ENCODE data around the gene CBLC.
A peak's percentile ranks its signal among the peaks of the same experiment; 100 is the strongest.

CBLC gene

DNA sequence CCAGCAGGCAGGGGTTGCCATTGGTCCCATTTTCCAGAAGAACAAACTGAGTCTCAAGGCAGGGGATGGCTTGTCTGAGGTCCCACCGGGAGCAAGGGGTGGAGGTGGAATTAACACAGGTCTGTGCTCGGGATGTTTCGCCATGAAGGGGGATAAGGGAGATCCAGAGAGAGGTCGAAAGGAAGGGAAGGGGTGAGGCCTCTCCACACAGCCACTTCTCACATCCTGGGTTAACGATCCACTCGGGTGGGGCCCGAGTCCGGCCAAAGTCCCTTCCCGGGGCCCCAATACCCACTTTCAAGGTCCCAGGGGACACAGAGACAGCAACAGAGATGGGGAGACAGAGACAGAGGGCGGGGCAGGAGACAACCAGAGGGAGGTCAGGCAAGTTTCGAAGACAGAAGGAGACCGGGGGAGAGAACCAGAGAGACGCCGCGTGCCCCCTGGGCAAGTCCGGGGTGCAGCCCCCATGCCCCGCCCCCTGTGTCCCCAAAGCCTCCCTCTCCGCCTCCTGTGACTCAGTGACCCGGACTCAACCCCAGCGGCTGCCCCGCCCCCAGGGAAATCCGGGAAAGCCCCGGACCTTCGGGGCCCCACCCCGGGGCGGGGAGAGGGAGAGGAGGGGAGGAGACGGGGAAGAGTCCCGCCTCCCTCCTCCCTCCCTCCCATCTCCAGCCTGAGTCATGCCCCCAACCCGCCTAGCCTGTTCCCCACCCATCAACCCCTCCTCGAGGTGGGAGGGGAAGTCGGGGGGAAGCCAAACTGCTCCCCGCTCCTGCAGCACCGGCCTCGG lies 30.5 kb upstream of the CBLC start:
- peak; percentile 86 to 89 for DNase-seq

- DNase-seq, result peak; percentile 84 to 89
Observed at GRCh38 chr19:44747739-44748425, 29.8 kb upstream of the CBLC start.

DNA sequence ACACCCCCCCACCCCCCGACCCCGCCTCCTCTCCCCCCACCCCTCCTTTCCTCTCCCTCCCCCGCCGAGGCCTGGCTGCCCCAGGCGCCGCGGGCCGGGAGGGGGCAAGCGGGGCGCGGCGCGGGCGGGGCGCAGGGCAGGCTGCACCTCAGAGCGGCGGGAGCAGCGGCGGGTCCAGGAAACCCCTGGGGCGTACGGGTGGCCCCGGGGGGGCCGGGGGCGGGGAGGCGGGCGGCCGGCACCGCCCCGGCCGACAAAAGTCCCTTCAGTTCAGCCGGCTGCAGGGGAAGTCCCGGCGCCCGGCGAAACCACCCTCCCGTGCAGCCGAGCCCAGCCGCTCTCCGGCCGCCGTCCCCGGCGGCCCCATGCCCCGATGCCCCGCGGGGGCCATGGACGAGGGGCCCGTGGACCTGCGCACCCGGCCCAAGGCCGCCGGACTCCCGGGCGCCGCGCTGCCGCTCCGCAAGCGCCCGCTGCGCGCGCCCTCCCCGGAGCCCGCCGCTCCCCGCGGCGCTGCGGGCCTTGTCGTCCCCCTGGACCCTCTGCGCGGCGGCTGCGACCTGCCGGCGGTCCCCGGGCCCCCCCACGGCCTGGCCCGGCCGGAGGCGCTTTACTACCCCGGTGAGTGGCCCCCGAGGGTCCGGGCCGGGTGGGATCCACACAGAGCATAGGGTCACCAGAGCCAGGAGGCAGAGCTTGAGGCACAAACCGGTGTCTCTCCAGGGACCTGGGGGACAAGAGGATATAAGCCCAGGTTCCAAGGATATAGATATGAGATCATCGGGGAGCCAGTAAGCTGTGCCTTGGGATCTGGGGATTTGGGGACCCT lies 29.1 kb upstream of the CBLC start, which contains the start of gene BCL3:
TSS of gene BCL3 (plus strand) at position 283 of the 829 bp plus-strand sequence. CDS start at position 366, 83 bp downstream.
- DNase-seq, result peak; percentile 81 to 84

DNA sequence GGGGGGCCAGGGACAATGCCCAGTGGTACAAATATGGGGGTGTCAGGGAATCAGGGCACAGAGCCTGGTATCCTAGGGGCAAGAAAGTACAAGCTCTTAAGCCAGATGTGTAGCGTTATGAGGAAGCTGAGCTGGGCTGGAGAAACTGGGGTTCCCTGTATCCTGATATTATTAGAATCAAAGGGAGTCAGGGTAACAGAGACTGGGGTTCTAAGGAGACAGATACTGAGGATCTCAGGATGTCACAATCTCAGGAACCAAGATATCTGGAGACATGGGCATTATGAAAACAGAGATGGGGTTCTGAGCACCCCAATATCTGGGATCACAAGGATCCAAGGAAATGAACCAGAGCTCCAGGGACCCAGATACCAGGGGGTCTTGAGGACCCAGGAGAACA lies 28.4 kb upstream of the CBLC start:
- no peak for DNase-seq

DNA sequence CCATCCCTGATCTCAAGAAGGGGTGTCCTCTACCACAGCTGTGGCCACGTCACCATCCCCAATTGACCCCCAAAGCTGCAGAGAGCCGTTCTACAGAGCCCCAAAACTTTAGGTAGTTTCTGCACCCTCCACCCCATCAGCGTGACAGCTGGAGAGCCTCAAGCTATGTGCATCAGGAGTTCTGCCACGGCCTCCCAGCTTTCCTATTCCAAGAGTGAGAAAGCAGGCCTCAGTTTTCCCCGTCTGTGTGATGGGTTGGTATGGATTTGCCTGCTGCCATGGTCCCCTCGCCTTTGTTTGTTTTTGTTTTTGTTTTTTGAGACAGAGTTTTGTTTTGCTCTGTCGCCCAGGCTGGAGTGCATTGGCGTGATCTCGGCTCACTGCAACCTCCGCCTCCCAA lies 27.7 kb upstream of the CBLC start:
- no peak for DNase-seq

DNA sequence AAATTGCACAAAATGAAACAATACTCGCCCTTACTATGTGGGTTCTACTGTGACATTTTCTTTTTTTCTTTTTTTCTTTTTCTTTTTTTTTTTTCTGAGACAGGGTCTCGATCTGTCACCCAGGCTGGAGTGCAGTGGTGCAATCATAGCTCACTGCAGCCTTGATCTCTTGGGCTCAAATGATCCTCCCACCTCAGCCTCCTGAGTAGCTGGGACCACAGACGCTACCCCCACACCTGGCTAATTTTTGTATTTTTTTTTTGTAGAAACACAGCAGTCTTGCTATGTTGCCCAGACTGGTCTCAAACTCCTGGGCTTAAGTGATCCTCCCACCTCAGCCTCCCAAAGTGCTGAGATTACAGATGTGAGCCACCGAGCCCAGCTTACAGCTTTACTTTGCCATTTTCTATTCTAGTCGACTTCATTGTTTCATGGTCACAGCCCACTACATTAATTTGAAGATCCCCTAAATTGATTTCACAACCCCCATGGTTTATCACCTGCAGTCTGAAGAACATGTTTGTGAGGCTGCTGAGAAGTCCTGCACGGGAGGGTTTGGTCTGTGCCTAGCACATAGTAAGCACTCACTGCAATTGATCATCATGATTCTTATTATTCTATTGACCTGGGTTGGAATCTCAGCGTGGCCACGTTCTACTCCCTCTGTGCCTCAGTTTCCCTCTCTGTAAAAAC lies 25.4 kb upstream of the CBLC start:
- no peak for DNase-seq

DNA sequence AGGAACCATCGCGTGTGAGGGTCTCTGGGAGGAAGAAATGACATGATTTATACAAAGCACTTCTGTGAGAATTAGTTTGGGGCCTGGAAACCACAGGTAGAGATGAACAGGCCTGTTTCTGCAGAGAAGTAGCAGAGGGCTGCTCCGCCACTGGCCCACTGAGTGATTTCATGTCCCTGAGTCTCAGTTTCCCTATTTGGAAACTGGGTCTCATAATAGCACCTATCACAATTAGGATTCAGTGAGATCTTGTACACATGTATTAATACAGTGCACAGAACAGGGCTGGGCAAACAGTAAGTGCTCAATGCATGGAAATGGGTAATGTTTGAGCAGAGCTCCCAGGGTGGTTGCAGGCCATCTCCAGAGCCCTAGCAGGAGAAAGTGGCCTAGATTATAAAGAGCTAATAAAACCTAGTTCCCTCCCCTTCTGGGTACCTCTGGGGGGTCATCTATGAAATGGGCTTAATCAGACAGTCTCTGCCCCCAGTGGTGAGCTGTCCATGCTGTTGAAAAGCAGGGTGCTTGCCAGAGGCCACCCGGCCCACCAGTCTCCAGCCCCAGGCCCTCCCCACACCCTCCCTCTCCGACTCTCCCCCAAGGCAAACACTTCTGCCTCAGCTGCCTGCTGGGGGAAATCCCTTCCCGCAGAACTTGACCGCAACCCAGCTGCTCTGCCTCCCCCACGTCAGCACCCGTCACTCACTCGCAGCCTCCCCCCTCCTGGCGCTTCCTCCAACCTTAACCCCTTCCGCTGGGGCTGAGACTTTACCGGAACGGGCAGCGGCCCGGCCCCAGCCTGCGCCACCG lies 24.7 kb upstream of the CBLC start:
- DNase-seq, result peak; percentile 82 to 99

- no peak for DNase-seq
Observed at GRCh38 chr19:44753626-44753931, 24.1 kb upstream of the CBLC start.

DNA sequence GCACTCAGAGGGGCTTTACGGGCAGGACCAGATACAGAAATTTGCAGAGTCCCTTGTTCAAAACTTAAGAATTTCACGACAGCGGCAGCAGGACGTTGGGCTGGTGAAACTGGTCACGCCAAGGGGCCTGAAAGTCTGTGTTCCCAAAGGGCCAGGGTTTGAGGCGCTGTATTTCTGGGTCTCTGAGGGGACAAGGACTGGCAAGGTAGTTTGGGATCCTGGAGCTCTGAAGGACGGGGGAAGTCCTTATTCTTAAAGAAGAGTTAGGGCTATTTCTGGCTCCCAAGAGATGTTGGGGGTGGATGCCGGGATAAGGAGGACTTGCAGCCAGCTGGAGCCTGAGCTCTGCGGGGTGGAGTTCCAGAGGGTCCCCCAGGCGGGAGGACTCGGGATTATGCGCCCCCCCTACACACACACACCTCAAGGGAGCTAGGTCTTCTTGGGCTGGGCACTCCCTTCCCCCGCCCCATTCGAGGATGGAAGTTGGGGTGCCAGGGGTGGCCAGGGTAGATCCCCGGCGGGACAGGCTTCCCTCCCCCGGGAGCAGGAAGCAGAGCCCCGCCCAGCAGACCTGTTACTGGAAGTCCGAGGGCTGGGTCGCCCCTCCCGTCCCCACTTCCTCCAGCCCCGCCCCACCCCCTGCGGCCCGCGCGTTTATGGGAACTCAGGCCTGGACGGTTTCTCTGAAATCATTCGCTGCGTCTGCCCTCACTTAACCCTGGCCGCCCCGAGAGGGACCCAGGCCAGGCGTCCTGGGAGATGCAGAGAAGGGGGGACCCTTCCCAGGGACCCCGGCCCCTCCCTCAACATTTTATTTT lies 23.5 kb upstream of the CBLC start:
- peak in 1 of 2 donors; percentile 82 for DNase-seq

DNA sequence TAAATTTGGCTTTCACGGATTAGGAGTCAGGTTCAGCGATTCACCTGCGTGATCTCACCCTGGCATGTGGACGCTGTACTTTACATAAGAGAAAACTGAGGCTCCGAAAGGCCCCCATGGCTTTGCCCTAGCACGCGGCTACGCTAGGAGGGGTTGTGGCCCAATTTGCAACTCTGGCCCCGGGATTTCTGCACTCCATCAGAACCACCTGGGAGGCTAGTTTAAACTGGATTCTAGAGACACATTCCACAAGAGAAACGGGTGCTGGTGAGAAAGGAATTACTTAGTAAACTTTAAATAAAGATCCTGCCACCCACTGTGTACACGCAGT lies 23.0 kb upstream of the CBLC start:
- DNase-seq, result no peak

DNA sequence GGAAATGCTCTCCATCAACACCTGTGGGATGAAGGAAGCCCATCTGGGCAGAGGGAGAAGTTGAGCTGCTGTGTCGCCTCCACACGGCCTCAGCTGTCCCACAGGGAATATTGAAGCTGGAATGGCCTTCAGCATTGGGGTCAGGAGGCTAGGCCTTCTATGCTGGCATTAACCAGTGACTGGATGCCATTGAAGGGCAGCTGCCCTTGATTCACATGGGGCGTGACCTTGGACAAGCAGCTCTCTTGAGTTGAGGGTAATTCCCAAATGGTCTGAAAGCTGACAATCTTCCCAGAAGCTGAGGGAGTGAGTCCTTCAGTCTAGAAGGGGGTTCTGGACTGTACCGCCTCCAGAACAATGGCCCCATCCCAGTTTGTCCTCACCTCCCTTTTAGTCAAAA lies 22.5 kb upstream of the CBLC start:
- DNase-seq, result no peak

GRCh38 chr19:44756089-44756562 lies 21.6 kb upstream of the CBLC start:
- DNase-seq, result no peak

- DNase-seq, result no peak
Observed at GRCh38 chr19:44757057-44757734, 20.5 kb upstream of the CBLC start.

- DNase-seq, result no peak
Observed at GRCh38 chr19:44757735-44758505, 19.8 kb upstream of the CBLC start.

DNA sequence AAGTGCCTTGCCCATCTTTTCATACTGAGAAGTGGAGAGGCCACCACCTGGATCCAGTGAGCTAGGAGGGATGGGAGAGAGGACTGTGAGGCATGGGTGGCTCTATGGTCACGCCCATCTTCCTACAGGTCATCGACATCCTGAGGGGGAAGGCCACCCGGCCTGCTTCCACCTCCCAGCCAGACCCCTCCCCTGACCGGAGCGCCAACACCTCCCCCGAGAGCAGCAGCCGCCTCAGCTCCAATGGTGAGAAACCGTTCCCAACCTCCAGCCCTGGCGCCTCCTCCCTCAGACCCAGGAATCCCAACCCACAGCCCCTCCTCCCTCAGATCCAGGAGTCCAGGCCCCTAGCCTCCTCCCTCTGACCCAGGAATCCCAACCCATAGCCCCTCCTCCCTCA lies 19.1 kb upstream of the CBLC start:
- DNase-seq, result no peak

DNA sequence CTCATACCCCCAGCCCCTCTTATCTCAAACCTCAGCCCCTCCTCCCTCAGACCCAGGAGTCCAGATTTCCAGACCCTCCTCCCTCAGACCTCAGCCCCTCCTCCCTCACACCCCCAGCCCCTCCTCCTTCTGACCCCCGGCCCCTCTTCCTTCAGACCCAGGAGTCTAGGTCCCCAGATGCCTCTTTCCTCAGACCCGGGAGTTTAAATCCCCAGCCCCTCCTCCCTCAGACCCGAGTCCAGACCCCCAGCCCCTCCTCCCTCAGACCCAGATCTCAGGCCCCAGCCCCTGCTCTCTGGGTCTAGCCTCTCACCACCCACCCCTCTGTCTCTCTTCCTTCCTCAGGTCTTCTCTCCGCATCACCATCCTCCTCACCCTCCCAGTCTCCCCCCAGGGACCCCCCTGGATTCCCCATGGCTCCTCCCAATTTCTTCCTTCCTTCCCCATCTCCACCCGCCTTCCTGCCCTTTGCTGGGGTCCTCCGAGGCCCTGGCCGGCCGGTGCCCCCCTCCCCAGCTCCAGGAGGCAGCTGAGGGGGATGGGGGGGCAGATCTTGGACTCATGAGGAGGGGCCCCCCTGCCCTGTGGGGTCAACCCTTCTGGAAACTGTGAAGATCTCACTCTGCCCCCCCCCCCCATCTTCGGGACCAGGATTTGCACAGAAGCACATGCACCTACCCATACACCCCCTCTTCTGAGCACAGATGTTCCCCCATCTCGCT lies 18.4 kb upstream of the CBLC start:
- DNase-seq, result no peak

DNA sequence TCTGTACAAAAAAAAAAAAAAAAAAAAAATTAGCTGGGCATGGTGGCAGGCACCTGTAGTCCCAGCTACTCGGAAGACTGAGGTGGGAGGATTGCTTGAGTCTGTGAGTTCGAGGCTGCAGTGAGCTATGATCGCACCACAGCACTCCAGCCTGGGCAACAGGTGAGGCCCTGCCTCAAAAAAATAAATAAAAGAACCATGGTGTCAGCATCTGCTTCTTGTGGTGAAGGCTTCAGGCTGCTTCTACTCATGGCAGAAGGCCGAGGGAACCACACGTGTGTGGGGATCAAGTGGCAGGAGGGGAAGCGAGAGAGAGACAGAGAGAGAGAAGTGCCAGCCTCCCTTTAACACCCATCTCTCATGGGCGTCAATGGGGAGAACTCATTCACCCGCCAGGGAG lies 15.7 kb upstream of the CBLC start:
- no peak for DNase-seq

- peak in 1 of 2 donors; percentile 10 for DNase-seq
Observed at GRCh38 chr19:44765033-44765948, 12.4 kb upstream of the CBLC start.

Data from bone marrow (tissue), 2 donors.